K562 (cell line): Measurements from ENCODE around the gene SLC9C2. TPM values are rescaled to one million over a fixed set of nuclear protein-coding genes. Genes with fewer than 3 reads are reported as not detected.

Source experiments
- ATAC-seq: fragments of 200-7000 bp; cut with Tn5 transposase; 3 replicates; pipeline ENCODE4 v1.9.1; 2020; ENCODE audit warnings: moderate library complexity
- BruUV-seq: library from RNA; stranded (reverse); fragments of 400-500 nt; replicated peaks from 2 replicates; lab custom pipeline; 2021; lab: Mats Ljungman, UMichigan
- CTCF ChIA-PET: fragments of 300-600 bp; formaldehyde crosslinking; extraction: SDS; loops from one replicate; lab custom pipeline; 2021; ENCODE audit warnings: low intra/inter-chr PET ratio; lab: Yijun Ruan, JAX
- POLR2A ChIA-PET: fragments of 300-600, 350-650 bp; sonication (Branson Sonifier 250); formaldehyde crosslinking; extraction: SDS; loops from one replicate; lab custom pipeline; 2021; ENCODE audit warnings: antibody characterized with exemption, inconsistent platforms; lab: Yijun Ruan, JAX
- DNase-seq, 4 experiments: peaks; one replicate each; pipeline versions ENCODE4 v3.0.0 to v3.0.0-alpha.2; 2011 to 2018; ENCODE audit warnings: low spot score in 3 of 4, mixed read lengths in 3 of 4; ENCODE audit errors: extremely low read depth in 1 of 4
- FAIRE-seq: peaks from 2 replicates; lab custom pipeline; 2011; peaks lifted over from hg19 to GRCh38; lab: Jason Lieb, UNC
- H2AFZ ChIP-seq: 2 replicates; pipeline ENCODE4 v1.6.0; 2011; ENCODE audit warnings: low read depth, low read length, control low read depth, inconsistent platforms
- H3K27ac ChIP-seq: fragments of 200-600 bp; 3 replicates; pipeline ENCODE4 v1.8.0; 2011; ENCODE audit warnings: low read depth, mild to moderate bottlenecking, control low read depth, inconsistent platforms, low read length, moderate library complexity, mixed read lengths; ENCODE audit errors: extremely low read depth
- H3K27me3 ChIP-seq, 2 experiments: fragments of 300-600 bp in 1 of 2; 2 replicates in 1 of 2; 3 replicates in 1 of 2; pipeline versions ENCODE4 v1.6.0 to v1.8.0; 2011; ENCODE audit warnings: inconsistent platforms in 2 of 2, low read length in 2 of 2, mild to moderate bottlenecking in 1 of 2, mixed read lengths in 1 of 2, moderate library complexity in 1 of 2; ENCODE audit not compliant: control insufficient read depth in 2 of 2, insufficient read depth in 2 of 2
- H3K36me3 ChIP-seq: fragments of 300-600 bp; 3 replicates; pipeline ENCODE4 v1.8.0; 2011; ENCODE audit warnings: mild to moderate bottlenecking, low read length, inconsistent platforms; ENCODE audit not compliant: control insufficient read depth, insufficient read depth
- H3K4me1 ChIP-seq, 2 experiments: fragments of 200-600 bp in 1 of 2; replicated peaks in 1 of 2; 2 replicates in 1 of 2; 3 replicates in 1 of 2; pipeline versions ENCODE4 v1.5.1 to v1.8.0; 2011; ENCODE audit warnings: inconsistent platforms in 2 of 2, low read length in 2 of 2, mild to moderate bottlenecking in 1 of 2, mixed read lengths in 1 of 2, moderate library complexity in 1 of 2; ENCODE audit not compliant: control insufficient read depth in 2 of 2, insufficient read depth in 2 of 2
- H3K4me2 ChIP-seq: 2 replicates; pipeline ENCODE4 v1.6.1; 2011; ENCODE audit warnings: low read length, control low read depth, inconsistent platforms, mixed read lengths; ENCODE audit not compliant: insufficient read depth
- H3K4me3 ChIP-seq: fragments of 200-600 bp; sonication (generic), shearing (Covaris generic); 2 replicates; pipeline ENCODE4 v1.5.1; 2016; ENCODE audit warnings: control low read depth, inconsistent platforms
- H3K79me2 ChIP-seq: fragments of 200-600 bp; 3 replicates; pipeline ENCODE4 v1.8.0; 2011; ENCODE audit warnings: low read length, inconsistent platforms; ENCODE audit not compliant: control insufficient read depth, insufficient read depth
- H3K9ac ChIP-seq, 2 experiments: 2 replicates each; pipeline versions ENCODE4 v1.6.0 to v1.6.1; 2011; ENCODE audit warnings: low read depth in 2 of 2, low read length in 2 of 2, control low read depth in 1 of 2, inconsistent platforms in 1 of 2, mild to moderate bottlenecking in 1 of 2, mixed read lengths in 1 of 2; ENCODE audit not compliant: insufficient read depth in 1 of 2
- H3K9me1 ChIP-seq: one replicate; pipeline ENCODE4 v1.6.0; 2011; ENCODE audit warnings: inconsistent platforms, mild to moderate bottlenecking, low read length, moderate library complexity; ENCODE audit not compliant: control insufficient read depth, insufficient read depth
- H3K9me3 ChIP-seq: replicated peaks from 2 replicates; pipeline ENCODE4 v1.5.1; 2011; ENCODE audit warnings: low read depth, low read length, inconsistent platforms; ENCODE audit not compliant: control insufficient read depth, insufficient read depth
- H4K20me1 ChIP-seq: replicated peaks from 2 replicates; pipeline ENCODE4 v1.6.1; 2011; ENCODE audit warnings: low read length, inconsistent platforms, mixed read lengths; ENCODE audit not compliant: control insufficient read depth, insufficient read depth
- ARID2 ChIP-seq: fragments of 450-650 bp; IDR thresholded peaks from 2 replicates; pipeline ENCODE4 v1.6.1; 2017; ENCODE audit warnings: antibody characterized with exemption, mild to moderate bottlenecking
- CSDE1 ChIP-seq, 2 experiments: fragments of 450-650 bp; IDR thresholded peaks; 2 replicates each; pipeline ENCODE4 v1.6.1; 2016; ENCODE audit warnings: mild to moderate bottlenecking in 1 of 2
- HDAC2 ChIP-seq: fragments of 450-650 bp; IDR thresholded peaks from 2 replicates; pipeline ENCODE4 v1.6.1; 2016; ENCODE audit warnings: mild to moderate bottlenecking
- NR2C2 ChIP-seq, 2 experiments: fragments of 200-800 bp in 1 of 2; sonication (Bioruptor generic) in 1 of 2; sonication (generic) in 1 of 2; formaldehyde crosslinking in 1 of 2; IDR thresholded peaks; 2 replicates each; pipeline versions ENCODE4 v1.6.1 to v1.8.0; 2016 to 2022; ENCODE audit warnings: mild to moderate bottlenecking in 1 of 2, missing compliant biosample characterization in 1 of 2, missing genetic modification characterization in 1 of 2, missing genetic modification reagents in 1 of 2
- SMARCA5 ChIP-seq: fragments of 450-650 bp; IDR thresholded peaks from 2 replicates; pipeline ENCODE4 v1.6.1; 2016
- SNRNP70 ChIP-seq: fragments of 200-400 bp; formaldehyde crosslinking; optimal IDR thresholded peaks from 2 replicates; pipeline ENCODE3; 2017; ENCODE audit warnings: low read depth, low read length
- SRSF9 ChIP-seq: fragments of 200-400 bp; formaldehyde crosslinking; IDR thresholded peaks from 2 replicates; pipeline ENCODE4 v1.6.1; 2017; ENCODE audit warnings: low read depth, low read length, borderline replicate concordance
- THRAP3 ChIP-seq: fragments of 450-650 bp; IDR thresholded peaks from 2 replicates; pipeline ENCODE4 v1.6.1; 2016; ENCODE audit warnings: mild to moderate bottlenecking, inconsistent platforms, borderline replicate concordance
- ZNF140 ChIP-seq: fragments of 250-450 bp; sonication (Bioruptor Pico); IDR thresholded peaks from 2 replicates; pipeline ENCODE4 v1.8.0; 2021; ENCODE audit warnings: moderate library complexity, mild to moderate bottlenecking, inconsistent platforms
- ZNF830 ChIP-seq: fragments of 250-450 bp; sonication (Bioruptor Pico); IDR thresholded peaks from 2 replicates; pipeline ENCODE4 v1.5.0; 2021; ENCODE audit warnings: mild to moderate bottlenecking
- WGBS: fragments of 100-300 bp; shearing (Covaris generic); methylation state at CpG from one replicate; pipeline ENCODE4 v1.1.6; 2016; ENCODE audit warnings: low coverage, mixed read lengths; ENCODE audit not compliant: insufficient coverage; ENCODE audit errors: missing lambda C conversion rate; 5-methylcytosine and 5-hydroxymethylcytosine counted together
- in situ Hi-C: fragments of 300-500 bp; cut with MboI; formaldehyde crosslinking; loops from 4 replicates; pipeline ENCODE4 v1.15.0; 2018; ENCODE audit warnings: inconsistent platforms, mixed read lengths
- intact Hi-C: fragments of 100-400 bp; cut with micrococcal nuclease; formaldehyde crosslinking; loops from 2 replicates; pipeline ENCODE4 v1.14.2; 2022
- polyA plus RNA-seq, 8 experiments: library from polyadenylated mRNA; depleted of rRNA in 4 of 8; stranded (reverse) in 5 of 8; unstranded in 3 of 8; fragments of >200 nt; fragmentation: Nextera tagmentation in 2 of 8; fragmentation: Illumina TruSeq in 1 of 8; extraction: Ambion mirVana in 2 of 8; extraction: Trizol in 1 of 8; gene quantifications; 2 replicates each; pipeline versions ENCODE4 v1.2.1 to v1.2.3, GENCODE V29; 2011 to 2014; ENCODE audit warnings: inconsistent platforms in 1 of 8, missing spikeins in 1 of 8
- total RNA-seq, 7 experiments: library from RNA; depleted of rRNA in 6 of 7; stranded (reverse); fragments of >200 nt in 6 of 7; fragmentation: Illumina TruSeq in 2 of 7; extraction: Trizol in 2 of 7; gene quantifications; 2 replicates each; pipeline versions ENCODE4 v1.2.1 to v1.2.3, GENCODE V29; 2011 to 2021; ENCODE audit warnings: low replicate concordance in 1 of 7
- TF ChIP-seq, protein P1 (sequence below), 2 experiments: fragments of 250-450 bp in 1 of 2; fragments of 450-650 bp in 1 of 2; sonication (Bioruptor Pico) in 1 of 2; IDR thresholded peaks; 2 replicates each; pipeline versions ENCODE4 v1.6.1 to v1.8.0; 2016 to 2021; ENCODE audit warnings: mild to moderate bottlenecking in 2 of 2, moderate library complexity in 2 of 2, missing compliant biosample characterization in 1 of 2, missing genetic modification characterization in 1 of 2

Gene SLC9C2
- total and polyA plus RNA-seq, 9 of the 15 experiments (the other 6 are each of a cell fraction or from before 2014, with no cell fraction given): 0.11 to 0.22 (median 0.15) TPM; not detected in 5

GRCh38 chr1:173479649-173480048 is 123.2 kb downstream of the SLC9C2 start (continued):
- TF ChIP-seq CSDE1 (IDR thresholded peaks at IDR 0.05) (no peak), ZNF140 (CRISPR knock-in tag) (no peak)

DNA sequence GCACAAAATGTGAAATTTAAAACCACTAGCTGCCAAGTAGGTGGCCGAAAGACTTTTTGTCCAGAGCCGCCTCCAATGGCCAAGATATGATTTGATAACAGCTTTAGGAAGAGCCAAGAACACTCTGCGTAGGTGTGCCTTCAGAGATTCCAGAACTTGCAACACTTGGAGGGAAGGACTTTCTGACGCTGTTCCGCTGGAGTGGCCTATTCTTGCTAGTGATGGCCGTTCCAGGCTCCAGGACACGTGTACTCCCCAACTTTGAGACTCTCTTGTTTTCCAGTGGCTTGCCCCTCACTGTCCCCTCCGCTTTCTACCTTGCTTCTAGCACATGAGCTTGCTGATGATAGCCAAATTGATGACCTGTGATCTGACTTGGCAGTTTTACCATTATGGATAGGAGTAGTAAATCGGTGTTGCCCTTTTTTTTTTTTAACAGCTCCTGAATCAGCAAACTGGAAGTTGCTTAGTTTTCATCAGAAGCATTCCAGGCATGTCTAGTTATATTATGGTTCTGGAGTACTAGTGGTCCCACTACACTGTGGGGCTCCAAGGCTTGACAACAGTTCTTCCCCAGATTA is 124.7 kb downstream of the SLC9C2 start:
- DNase-seq: peak; percentile 32 to 79 (median 46)
- no peak for TF ChIP-seq SNRNP70
- TF ChIP-seq, protein P1, sequence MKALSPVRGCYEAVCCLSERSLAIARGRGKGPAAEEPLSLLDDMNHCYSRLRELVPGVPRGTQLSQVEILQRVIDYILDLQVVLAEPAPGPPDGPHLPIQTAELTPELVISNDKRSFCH (CRISPR knock-in tag; IDR thresholded peaks at IDR 0.05): no peak
- TF ChIP-seq, protein P1 (tag; IDR thresholded peaks at IDR 0.05): peak; percentile 41; the same call in 1 of the 2 replicates
- TF ChIP-seq HDAC2: peak; percentile 64
- 0 out of 2 replicates have a peak, but pooled peaks have one; percentile 10 for TF ChIP-seq ARID2
- no peak for TF ChIP-seq THRAP3
- TF ChIP-seq SMARCA5: no peak
- TF ChIP-seq NR2C2 (CRISPR knock-in tag; IDR thresholded peaks at IDR 0.05): no peak
- TF ChIP-seq NR2C2 (tag; IDR thresholded peaks at IDR 0.05): no peak
- no peak for TF ChIP-seq ZNF830 (CRISPR knock-in tag)
- no peak for TF ChIP-seq SRSF9

More for the DNA sequence above, 124.7 kb downstream of the SLC9C2 start:
- ATAC-seq (peak; percentile 45), FAIRE-seq (peak; percentile 64)
- Histone ChIP-seq H3K4me3 (peak overlapping the region; percentile 89), H3K27me3 (no peaks in the 10 kb centered on the region), H3K9ac (peak overlapping the region; percentile 94 to 99), H3K27ac (peak overlapping the region; percentile 98), H3K9me1 (no peaks in the 10 kb centered on the region), H3K4me2 (peak overlapping the region; percentile 98), H3K4me1 (peaks cover 11 to 34% of the 10 kb centered on the region in 2 experiments), H3K79me2 (peaks cover 80% of the 10 kb centered on the region), H3K9me3 (no peaks in the 10 kb centered on the region), H3K36me3 (peaks cover 54% of the 10 kb centered on the region), H4K20me1 (peaks cover 5% of the 10 kb centered on the region; the same call in 1 of the 2 replicates), H2AFZ (peak overlapping the region; percentile 89)
- POLR2A ChIA-PET: interaction anchor here (0.6 to 4.2 kb wide), 21 partner anchors 10 to 726 kb away, joined by 3 to 39 read pairs (median 4); partner anchors contain the start of genes KLHL20 and ZBTB37
- CTCF ChIA-PET: no interaction called here
- intact Hi-C loops: loop anchor here (1.0 to 5.0 kb wide), 5 partner anchors 47 to 389 kb away; partner anchors contain the start of genes CENPL, DARS2, GAS5 and ZBTB37
- in situ Hi-C loops: no loop called here
- 0% methylated on average over 9 of the region's 9 CpGs for WGBS
- BruUV-seq: TSS peak; percentile 38
